HG02571 (cell line): Measurements from ENCODE around the gene CHRNA3.

Experiments used
- ATAC-seq: cut with Tn5 transposase; IDR thresholded peaks from one replicate; pipeline ENCODE4 v1.9.1; 2021; ENCODE audit warnings: mild to moderate bottlenecking, moderate library complexity; ENCODE audit not compliant: unreplicated experiment

The CHRNA3 gene

GRCh38 chr15:78636378-78636859 is 15.6 kb upstream of the CHRNA3 start:
- no peak for ATAC-seq

- no peak for ATAC-seq
Measured at GRCh38 chr15:78635346-78635745, 14.6 kb upstream of the CHRNA3 start.

GRCh38 chr15:78634210-78635145 is 13.7 kb upstream of the CHRNA3 start:
- no peak for ATAC-seq

GRCh38 chr15:78633348-78633747 is 12.6 kb upstream of the CHRNA3 start:
- no peak for ATAC-seq

DNA sequence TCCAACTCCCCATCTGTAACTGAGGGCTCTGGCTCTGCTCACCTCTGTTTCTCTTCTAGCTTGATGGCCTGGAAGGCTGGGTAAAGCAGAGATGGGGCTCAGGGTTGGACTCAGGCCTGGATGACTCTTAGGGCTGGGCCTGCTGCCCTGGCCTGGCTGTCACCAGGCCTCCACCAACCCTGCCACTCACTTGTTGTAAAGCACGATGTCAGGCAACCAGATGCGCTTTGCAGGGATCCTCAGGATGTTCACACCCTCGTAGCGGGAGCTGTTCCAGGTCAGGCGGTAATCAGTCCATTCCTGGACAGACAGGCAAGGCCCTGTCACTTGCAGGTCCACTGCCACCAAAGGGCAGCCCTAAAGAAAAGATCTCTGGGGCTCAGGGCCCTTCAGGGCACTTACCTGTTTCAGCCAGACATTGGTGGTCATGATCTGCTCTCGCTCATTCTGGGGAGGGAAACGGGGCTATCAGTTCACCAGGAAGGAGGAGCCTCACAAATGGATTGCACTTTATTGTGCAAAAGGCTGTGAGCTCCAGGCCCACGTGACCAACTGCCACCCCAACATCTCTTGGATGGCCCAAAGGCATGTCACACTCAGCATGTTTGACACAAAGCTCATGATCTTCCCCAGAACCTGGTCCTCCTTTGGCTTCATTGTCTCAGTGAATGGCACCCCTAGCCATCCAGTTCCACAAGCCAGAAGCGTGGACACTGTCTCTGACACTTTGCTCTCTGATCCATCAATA is 10.3 kb upstream of the CHRNA3 start:
- no peak for ATAC-seq

GRCh38 chr15:78629716-78630065 is 8.9 kb upstream of the CHRNA3 start:
- ATAC-seq: no peak

GRCh38 chr15:78629031-78629715 is 8.4 kb upstream of the CHRNA3 start:
- ATAC-seq: no peak

- no peak for ATAC-seq
Measured at GRCh38 chr15:78628227-78628626, 7.4 kb upstream of the CHRNA3 start.

GRCh38 chr15:78627348-78627747 is 6.6 kb upstream of the CHRNA3 start:
- ATAC-seq: no peak

- ATAC-seq: no peak
Measured at GRCh38 chr15:78626381-78626995, 5.7 kb upstream of the CHRNA3 start.

DNA sequence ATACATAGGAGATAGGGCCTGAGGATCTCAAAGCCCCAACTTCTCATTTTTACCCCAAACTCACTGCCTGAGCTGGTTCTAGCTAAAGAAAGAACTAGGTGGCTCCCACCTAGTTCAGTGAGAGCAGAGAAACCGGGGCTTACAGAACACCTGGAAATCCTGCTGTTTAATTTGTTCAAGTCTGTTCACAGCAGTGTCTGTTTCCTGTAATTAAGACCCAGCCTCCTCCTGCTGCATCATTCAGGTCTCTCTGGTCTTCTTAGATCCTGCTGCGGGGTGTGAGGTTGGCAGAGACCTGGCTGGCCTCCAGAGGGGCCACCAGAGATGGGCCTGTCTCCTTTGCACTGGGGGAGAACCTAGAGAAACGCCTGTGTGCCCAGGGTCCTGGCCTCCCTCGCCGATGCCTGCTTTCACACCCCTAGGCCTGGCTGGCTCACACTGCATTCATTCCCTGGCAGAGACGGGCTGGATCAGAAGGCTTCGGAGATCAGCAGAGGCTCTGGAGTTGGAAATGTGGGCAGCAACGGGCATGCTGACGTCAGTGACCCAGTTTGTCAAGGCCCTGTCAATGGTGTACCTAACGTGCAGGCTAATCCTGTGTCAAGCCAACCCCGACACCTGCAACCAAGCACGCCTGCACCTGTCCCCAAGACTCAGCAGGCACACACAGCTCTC is 4.9 kb upstream of the CHRNA3 start:
- ATAC-seq: no peak

DNA sequence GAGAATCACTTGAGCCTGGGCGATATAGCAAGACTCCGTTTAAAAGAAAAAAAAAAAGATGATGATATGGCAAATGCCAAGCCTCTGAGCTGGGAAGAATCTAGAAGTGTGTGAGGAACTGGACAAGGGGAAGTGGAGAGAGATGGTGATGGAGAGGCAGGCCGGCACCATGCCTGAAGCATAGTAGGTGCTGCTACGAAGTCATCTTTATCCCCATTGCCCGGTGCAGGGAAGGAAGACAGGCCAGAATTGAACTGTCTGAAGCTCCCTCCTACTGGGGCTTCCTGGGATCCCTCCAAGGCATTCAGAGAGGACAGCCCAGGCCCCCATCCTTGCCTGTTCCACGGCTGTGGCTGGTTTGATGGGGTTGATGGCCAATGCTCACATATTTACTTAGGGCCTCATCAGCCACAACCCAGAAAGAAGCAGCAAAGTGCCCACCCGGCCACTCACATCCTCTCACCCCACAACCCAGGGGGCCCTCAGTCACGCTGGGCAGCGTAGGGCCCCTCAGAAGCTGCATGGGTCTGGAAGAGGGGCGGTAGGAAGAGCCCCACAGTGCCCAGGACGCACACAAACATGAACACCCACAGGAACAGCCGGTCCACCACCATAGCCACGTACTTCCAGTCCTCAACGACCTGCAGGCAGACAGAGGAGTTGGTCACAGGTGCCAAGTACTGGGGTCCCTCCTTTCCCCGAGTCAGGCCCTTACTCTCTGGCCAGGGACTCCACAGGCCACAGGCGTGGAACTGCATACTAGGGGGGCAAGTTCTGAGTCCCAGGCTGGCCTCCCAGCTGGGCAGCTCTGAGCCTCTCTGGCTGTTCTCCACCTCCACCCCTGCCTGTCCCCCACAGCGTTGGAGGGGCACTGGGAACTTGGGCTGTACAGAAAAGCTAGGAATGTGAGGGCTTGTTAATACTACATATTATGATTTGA is 4.1 kb upstream of the CHRNA3 start:
- ATAC-seq: no peak

DNA sequence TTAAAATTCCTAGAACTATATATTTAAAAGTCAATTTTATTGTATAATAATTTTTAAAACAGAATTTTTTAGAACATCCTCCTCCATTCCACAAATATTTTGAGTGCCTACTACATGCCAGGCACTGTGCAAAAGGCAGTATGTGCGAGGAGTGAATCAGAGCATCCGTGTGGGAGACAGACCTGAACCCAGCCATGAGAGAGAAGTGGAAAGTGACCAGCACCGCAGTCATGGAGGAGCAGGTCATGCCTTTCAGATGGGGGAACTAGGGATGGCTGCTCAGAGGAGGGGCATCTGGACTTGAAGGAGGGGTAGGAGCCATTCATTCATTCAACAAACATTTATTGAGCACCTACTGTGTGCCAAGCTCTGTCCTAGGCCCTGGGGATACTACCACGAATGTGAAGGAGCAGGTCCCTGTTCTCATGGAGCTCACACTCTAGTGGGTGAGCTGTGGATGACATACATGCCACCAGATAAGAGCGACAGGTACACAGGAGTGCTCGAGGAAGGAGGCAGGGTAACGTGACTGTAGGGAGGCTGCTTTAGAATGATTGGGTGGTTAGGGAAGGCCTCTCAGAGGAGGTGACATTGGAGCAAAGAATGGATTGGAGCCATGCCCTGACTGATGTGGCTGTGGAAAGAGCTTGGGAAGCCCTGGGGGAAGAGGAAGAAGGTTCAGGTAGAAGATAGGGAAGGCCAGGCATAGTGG is 3.1 kb upstream of the CHRNA3 start:
- no peak for ATAC-seq

- ATAC-seq: no peak
Measured at GRCh38 chr15:78621810-78622402, 1.1 kb upstream of the CHRNA3 start.

GRCh38 chr15:78620021-78620526 is 722 bp downstream of the CHRNA3 start:
- no peak for ATAC-seq

GRCh38 chr15:78619022-78619950 is 1.5 kb downstream of the CHRNA3 start:
- no peak for ATAC-seq

- ATAC-seq: no peak
Measured at GRCh38 chr15:78618490-78618934, 2.3 kb downstream of the CHRNA3 start.
